PFSK-1 (cell line): ENCODE data around the gene SERPINA5.

Source experiments
- FOXP2 ChIP-seq: optimal IDR thresholded peaks from 2 replicates; pipeline ENCODE3; 2011; ENCODE audit warnings: borderline replicate concordance, control low read depth, inconsistent platforms; ENCODE audit not compliant: insufficient read depth; ENCODE audit errors: extremely low read length, extremely low read depth
- POLR2AphosphoS5 ChIP-seq: IDR thresholded peaks from 2 replicates; pipeline ENCODE4 v1.6.1; 2012; ENCODE audit warnings: low read depth, mild to moderate bottlenecking, control low read depth, low read length, moderate library complexity
- SIN3A ChIP-seq: IDR thresholded peaks from 2 replicates; pipeline ENCODE4 v1.6.1; 2012; ENCODE audit warnings: mild to moderate bottlenecking, low read length, moderate library complexity, borderline replicate concordance; ENCODE audit not compliant: insufficient read depth
- TAF1 ChIP-seq: IDR thresholded peaks from 2 replicates; pipeline ENCODE4 v1.6.1; 2012; ENCODE audit warnings: low read length, control low read depth, borderline replicate concordance; ENCODE audit not compliant: insufficient read depth
- TF ChIP-seq, protein P1 (sequence below), 2 experiments: IDR thresholded peaks; 2 replicates each; pipeline versions ENCODE4 v1.6.1 to v1.8.0; 2011 to 2012; ENCODE audit warnings: low read depth in 2 of 2, low read length in 2 of 2, control low read depth in 1 of 2, inconsistent platforms in 1 of 2, mild to moderate bottlenecking in 1 of 2, moderate library complexity in 1 of 2; ENCODE audit not compliant: insufficient read depth in 1 of 2

DNA sequence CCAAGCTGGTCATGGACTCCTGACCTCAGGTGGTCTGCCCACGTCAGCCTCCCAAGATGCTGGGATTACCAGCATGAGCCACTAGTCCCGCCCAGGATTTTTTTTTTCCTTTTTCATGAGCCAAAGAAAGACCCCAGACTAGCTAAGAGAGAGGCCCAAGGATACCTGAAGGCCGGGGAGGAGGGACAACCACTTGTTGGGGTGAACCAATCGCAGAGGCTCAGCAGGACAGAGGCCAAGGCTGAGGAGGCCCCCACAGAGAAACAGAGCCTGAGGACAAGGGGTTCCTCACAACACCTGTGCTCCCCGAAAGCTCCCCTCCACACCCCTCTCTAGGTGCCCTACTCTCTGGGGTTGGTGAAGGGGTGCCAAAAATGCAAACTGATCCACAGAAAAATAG is 30.0 kb downstream of the SERPINA5 start:
- TF ChIP-seq POLR2AphosphoS5 (no peak), TAF1 (no peak), SIN3A (no peak), FOXP2 (no peak)
- TF ChIP-seq, protein P1, sequence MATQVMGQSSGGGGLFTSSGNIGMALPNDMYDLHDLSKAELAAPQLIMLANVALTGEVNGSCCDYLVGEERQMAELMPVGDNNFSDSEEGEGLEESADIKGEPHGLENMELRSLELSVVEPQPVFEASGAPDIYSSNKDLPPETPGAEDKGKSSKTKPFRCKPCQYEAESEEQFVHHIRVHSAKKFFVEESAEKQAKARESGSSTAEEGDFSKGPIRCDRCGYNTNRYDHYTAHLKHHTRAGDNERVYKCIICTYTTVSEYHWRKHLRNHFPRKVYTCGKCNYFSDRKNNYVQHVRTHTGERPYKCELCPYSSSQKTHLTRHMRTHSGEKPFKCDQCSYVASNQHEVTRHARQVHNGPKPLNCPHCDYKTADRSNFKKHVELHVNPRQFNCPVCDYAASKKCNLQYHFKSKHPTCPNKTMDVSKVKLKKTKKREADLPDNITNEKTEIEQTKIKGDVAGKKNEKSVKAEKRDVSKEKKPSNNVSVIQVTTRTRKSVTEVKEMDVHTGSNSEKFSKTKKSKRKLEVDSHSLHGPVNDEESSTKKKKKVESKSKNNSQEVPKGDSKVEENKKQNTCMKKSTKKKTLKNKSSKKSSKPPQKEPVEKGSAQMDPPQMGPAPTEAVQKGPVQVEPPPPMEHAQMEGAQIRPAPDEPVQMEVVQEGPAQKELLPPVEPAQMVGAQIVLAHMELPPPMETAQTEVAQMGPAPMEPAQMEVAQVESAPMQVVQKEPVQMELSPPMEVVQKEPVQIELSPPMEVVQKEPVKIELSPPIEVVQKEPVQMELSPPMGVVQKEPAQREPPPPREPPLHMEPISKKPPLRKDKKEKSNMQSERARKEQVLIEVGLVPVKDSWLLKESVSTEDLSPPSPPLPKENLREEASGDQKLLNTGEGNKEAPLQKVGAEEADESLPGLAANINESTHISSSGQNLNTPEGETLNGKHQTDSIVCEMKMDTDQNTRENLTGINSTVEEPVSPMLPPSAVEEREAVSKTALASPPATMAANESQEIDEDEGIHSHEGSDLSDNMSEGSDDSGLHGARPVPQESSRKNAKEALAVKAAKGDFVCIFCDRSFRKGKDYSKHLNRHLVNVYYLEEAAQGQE (IDR thresholded peaks at IDR 0.05; ENCODE audit: insufficient read depth in 1 of 2, low read depth in 2 of 2, low read length in 2 of 2), result no peak
